Measurements from ENCODE around the gene SUSD1. TPM values are rescaled to one million over a fixed set of nuclear protein-coding genes. Genes with fewer than 3 reads are reported as not detected.

SUSD1 gene
- 30.6 and 35.0 TPM in 2 replicates for total RNA-seq

DNA sequence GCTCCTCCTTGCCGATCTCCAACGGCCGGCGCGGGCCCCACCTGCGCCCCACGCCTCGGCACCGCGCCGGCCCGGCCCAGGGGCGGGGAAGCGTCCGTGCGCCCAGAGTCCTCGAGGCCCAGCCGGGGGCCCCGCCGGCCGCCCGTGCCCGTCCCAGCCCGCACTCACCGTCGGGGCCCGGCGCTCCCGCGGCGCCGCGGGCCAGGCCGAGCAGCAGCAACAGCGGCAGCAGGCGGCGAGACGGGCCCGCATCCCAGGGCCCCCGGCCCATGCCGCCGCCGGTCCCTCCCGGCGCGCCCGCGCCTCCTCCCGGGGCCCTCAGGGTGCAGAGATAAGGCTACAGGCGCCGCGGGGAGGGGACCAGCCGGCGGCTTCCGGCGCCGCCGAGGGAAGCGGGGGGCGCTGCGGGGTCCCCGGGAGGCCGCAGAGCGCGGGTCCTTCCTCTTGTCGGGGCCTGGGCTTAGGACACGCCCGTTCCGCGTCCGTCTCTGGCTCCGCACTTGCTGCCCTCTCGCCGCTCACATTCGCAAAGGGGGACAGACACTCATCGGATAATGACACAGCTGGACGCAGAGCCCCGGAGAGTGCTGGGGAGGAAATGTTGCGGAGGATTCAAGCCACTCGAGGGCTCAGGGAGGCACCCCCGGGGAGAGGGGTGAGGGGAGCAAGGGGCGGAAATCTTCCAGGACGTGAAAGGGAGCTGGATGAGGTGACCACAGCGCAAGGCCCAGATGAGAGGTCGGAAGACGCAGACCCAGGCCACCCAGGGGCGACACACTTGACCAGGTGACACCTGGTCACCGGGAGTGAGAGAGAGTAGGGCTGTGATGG is at the start of gene SUSD1:
Gene SUSD1 (minus strand): TSS at position 333 of the 831 bp plus-strand sequence. CDS start 62 bp downstream, at position 271.

Small RNA genes lying within 50 kb of the gene (small RNA-seq; reads per million reads assigned to genes)
- gene RF00019 (not detected), gene RNU6-710P (not detected), gene RNU6-855P (0.63 reads per million)

Other genes with a start within 250 kb of the SUSD1 start
- gene PTBP3, start 158.3 kb upstream of the SUSD1 start, total RNA-seq = 78.1 and 112 TPM in 2 replicates
- 36.4 and 39.0 TPM in 2 replicates for gene HSDL2, start 204.8 kb upstream of the SUSD1 start, total RNA-seq